ENCODE measurements around the gene TPK1. TPM values are rescaled to one million over a fixed set of nuclear protein-coding genes. Genes with fewer than 3 reads are reported as not detected.

TPK1 gene
- polyA plus RNA-seq, 1 of the 3 experiments (the other 2 are of a cell fraction), result 3.3 TPM

DNA sequence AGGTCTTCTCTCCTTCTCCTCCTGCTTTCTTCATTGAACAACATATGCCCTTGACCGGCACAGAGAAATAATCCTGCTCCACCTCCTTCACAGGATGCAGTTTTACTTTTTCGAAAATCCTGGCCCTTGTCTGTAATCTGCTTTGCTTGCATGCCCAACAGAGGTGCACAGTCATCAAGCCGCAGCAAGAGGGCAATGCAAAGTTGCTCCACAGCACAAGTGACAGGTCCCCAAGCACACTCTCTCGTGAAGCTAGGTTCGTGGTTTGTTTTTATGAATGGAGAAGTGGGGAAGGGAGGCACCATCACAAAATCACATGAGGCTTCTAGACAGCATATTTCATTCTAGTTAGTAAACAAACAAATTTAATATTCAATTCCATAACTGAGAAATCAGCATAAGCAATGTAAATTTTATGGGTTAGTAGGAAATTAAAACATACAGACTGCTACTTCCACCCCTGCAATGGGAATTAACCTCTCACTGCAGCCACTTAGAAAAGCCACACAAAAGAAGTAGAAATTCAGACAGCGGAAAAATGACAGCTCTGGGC lies 178.8 kb downstream of the TPK1 start (continued):
- TF ChIP-seq, protein P1, sequence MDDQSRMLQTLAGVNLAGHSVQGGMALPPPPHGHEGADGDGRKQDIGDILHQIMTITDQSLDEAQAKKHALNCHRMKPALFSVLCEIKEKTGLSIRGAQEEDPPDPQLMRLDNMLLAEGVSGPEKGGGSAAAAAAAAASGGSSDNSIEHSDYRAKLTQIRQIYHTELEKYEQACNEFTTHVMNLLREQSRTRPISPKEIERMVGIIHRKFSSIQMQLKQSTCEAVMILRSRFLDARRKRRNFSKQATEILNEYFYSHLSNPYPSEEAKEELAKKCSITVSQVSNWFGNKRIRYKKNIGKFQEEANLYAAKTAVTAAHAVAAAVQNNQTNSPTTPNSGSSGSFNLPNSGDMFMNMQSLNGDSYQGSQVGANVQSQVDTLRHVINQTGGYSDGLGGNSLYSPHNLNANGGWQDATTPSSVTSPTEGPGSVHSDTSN (IDR thresholded peaks at IDR 0.05), result no peak
- TF ChIP-seq RFX5 (IDR thresholded peaks at IDR 0.05; ENCODE audit: low read length), result no peak

DNA sequence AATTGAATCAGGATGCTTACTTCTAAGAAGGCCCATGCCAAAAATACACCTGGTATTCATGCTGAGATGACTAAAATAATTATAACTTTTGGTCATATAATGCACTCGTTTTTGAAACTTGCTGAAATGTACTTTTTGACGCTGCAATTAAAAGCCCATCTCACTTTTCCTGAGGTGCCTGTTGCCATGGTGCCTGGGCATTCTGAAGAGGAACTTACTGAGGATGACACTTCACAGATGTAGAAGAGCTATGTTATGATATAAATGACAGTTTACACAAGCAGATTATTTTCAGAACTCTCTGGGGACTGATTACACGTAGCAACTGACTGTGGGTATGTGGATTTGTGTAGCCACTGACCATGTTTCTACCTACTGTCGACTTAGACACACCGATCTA lies 182.4 kb downstream of the TPK1 start:
- DNase-seq, result no peak
- Histone ChIP-seq H3K27me3 (ENCODE audit: insufficient read depth) (no peaks in the 10 kb centered on the region), H3K9me3 (no peaks in the 10 kb centered on the region), H3K9me2 (no peaks in the 10 kb centered on the region), H3K4me3 (ENCODE audit: low read depth in 2 of 2, low read length in 1 of 2) (no peak overlapping the region), H3K27ac (ENCODE audit: low read depth in 2 of 2, low read length in 1 of 2) (no peak overlapping the region), H3K4me2 (no peak overlapping the region), H3K9ac (no peak overlapping the region), H2AFZ (ENCODE audit: low read depth) (no peak overlapping the region), H3K36me3 (replicated peaks in 1 of 2; ENCODE audit: control insufficient read depth in 1 of 2, insufficient read depth in 2 of 2, low read length in 1 of 2) (no peaks in the 10 kb centered on the region), H4K20me1 (ENCODE audit: insufficient read depth) (no peaks in the 10 kb centered on the region), H3K79me2 (ENCODE audit: insufficient read depth) (no peaks in the 10 kb centered on the region), H3K4me1 (ENCODE audit: control insufficient read depth in 1 of 2, insufficient read depth in 2 of 2, low read depth in 1 of 2, low read length in 1 of 2) (no peaks in the 10 kb centered on the region), H3F3A (replicated peaks; ENCODE audit: insufficient read depth) (no peaks in the 10 kb centered on the region)
- ChIA-PET POLR2A (no interaction called here), CTCF (no interaction called here)
- TF ChIP-seq JUND (IDR thresholded peaks at IDR 0.05), result no peak
- TF ChIP-seq, protein P2, sequence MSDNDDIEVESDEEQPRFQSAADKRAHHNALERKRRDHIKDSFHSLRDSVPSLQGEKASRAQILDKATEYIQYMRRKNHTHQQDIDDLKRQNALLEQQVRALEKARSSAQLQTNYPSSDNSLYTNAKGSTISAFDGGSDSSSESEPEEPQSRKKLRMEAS (IDR thresholded peaks at IDR 0.05; ENCODE audit: low read depth), result no peak
- TF ChIP-seq, protein P3, sequence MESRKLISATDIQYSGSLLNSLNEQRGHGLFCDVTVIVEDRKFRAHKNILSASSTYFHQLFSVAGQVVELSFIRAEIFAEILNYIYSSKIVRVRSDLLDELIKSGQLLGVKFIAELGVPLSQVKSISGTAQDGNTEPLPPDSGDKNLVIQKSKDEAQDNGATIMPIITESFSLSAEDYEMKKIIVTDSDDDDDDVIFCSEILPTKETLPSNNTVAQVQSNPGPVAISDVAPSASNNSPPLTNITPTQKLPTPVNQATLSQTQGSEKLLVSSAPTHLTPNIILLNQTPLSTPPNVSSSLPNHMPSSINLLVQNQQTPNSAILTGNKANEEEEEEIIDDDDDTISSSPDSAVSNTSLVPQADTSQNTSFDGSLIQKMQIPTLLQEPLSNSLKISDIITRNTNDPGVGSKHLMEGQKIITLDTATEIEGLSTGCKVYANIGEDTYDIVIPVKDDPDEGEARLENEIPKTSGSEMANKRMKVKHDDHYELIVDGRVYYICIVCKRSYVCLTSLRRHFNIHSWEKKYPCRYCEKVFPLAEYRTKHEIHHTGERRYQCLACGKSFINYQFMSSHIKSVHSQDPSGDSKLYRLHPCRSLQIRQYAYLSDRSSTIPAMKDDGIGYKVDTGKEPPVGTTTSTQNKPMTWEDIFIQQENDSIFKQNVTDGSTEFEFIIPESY (IDR thresholded peaks at IDR 0.05; ENCODE audit: borderline replicate concordance, low read depth), result no peak
- no peak for TF ChIP-seq SMC3 (IDR thresholded peaks at IDR 0.05; ENCODE audit: low read depth, low read length)
- no peak for TF ChIP-seq RAD21 (IDR thresholded peaks at IDR 0.05; ENCODE audit: low read length)
- 8% methylated on average over 5 of the region's 5 CpGs for WGBS (ENCODE audit: low lambda C conversion rate)

DNA sequence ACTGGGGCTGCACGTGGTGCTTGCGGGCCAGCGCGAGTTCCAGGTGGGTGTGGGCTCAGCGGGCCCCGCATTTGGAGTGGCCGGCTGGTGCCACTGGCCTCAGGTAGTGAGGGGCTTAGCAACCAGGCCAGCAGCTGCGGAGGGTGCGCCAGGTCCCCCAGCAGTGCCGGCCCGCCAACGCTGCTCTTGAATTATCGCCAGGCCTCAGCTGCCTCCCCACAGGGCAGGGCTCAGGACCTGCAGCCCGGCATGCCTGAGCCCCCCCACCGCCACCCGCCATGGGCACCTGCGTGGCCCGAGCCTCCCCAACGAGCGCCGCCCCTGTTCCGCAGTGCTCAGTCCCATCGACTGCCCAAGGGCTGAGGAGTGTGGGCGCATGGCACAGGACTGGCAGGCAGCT lies 185.4 kb downstream of the TPK1 start:
- WGBS (ENCODE audit: low lambda C conversion rate), result 50% methylated on average over 18 of the region's 24 CpGs
- Histone ChIP-seq H4K20me1 (ENCODE audit: insufficient read depth) (no peaks in the 10 kb centered on the region), H3K27ac (ENCODE audit: low read depth in 2 of 2, low read length in 1 of 2) (no peak overlapping the region), H3K4me3 (ENCODE audit: low read depth in 2 of 2, low read length in 1 of 2) (no peak overlapping the region), H3K9me2 (no peaks in the 10 kb centered on the region), H3K36me3 (replicated peaks in 1 of 2; ENCODE audit: control insufficient read depth in 1 of 2, insufficient read depth in 2 of 2, low read length in 1 of 2) (no peaks in the 10 kb centered on the region), H3K9me3 (no peaks in the 10 kb centered on the region), H3K79me2 (ENCODE audit: insufficient read depth) (no peaks in the 10 kb centered on the region), H3K27me3 (ENCODE audit: insufficient read depth) (no peaks in the 10 kb centered on the region), H2AFZ (ENCODE audit: low read depth) (no peak overlapping the region), H3K9ac (no peak overlapping the region), H3F3A (replicated peaks; ENCODE audit: insufficient read depth) (no peaks in the 10 kb centered on the region), H3K4me1 (ENCODE audit: control insufficient read depth in 1 of 2, insufficient read depth in 2 of 2, low read depth in 1 of 2, low read length in 1 of 2) (no peaks in the 10 kb centered on the region), H3K4me2 (no peak overlapping the region)
- no peak for DNase-seq
- POLR2A ChIA-PET, result no interaction called here
- CTCF ChIA-PET, result no interaction called here
- TF ChIP-seq CHD2 (IDR thresholded peaks at IDR 0.05; ENCODE audit: low read length, partially characterized antibody) (no peak), ELF1 (IDR thresholded peaks at IDR 0.05) (no peak), MXI1 (IDR thresholded peaks at IDR 0.05; ENCODE audit: low read depth, low read length) (no peak), EZH2phosphoT487 (IDR thresholded peaks at IDR 0.05; ENCODE audit: borderline replicate concordance, low read depth) (no peak), NRF1 (IDR thresholded peaks at IDR 0.05; ENCODE audit: low read depth, low read length) (no peak), TCF12 (IDR thresholded peaks at IDR 0.05) (no peak), EP300 (IDR thresholded peaks at IDR 0.05; ENCODE audit: borderline replicate concordance in 1 of 2, low read depth in 1 of 2, low read length in 1 of 2) (no peak), RCOR1 (IDR thresholded peaks at IDR 0.05; ENCODE audit: low read length) (no peak), GABPA (IDR thresholded peaks at IDR 0.05; ENCODE audit: low read depth) (no peak), RAD21 (IDR thresholded peaks at IDR 0.05; ENCODE audit: low read length) (no peak), FOXJ3 (CRISPR knock-in tag; IDR thresholded peaks at IDR 0.05) (no peak)
- TF ChIP-seq, protein P4, sequence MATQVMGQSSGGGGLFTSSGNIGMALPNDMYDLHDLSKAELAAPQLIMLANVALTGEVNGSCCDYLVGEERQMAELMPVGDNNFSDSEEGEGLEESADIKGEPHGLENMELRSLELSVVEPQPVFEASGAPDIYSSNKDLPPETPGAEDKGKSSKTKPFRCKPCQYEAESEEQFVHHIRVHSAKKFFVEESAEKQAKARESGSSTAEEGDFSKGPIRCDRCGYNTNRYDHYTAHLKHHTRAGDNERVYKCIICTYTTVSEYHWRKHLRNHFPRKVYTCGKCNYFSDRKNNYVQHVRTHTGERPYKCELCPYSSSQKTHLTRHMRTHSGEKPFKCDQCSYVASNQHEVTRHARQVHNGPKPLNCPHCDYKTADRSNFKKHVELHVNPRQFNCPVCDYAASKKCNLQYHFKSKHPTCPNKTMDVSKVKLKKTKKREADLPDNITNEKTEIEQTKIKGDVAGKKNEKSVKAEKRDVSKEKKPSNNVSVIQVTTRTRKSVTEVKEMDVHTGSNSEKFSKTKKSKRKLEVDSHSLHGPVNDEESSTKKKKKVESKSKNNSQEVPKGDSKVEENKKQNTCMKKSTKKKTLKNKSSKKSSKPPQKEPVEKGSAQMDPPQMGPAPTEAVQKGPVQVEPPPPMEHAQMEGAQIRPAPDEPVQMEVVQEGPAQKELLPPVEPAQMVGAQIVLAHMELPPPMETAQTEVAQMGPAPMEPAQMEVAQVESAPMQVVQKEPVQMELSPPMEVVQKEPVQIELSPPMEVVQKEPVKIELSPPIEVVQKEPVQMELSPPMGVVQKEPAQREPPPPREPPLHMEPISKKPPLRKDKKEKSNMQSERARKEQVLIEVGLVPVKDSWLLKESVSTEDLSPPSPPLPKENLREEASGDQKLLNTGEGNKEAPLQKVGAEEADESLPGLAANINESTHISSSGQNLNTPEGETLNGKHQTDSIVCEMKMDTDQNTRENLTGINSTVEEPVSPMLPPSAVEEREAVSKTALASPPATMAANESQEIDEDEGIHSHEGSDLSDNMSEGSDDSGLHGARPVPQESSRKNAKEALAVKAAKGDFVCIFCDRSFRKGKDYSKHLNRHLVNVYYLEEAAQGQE (IDR thresholded peaks at IDR 0.05; ENCODE audit: low read depth, low read length), result no peak
- TF ChIP-seq, protein P1 (IDR thresholded peaks at IDR 0.05), result no peak
- TF ChIP-seq, protein P2 (IDR thresholded peaks at IDR 0.05; ENCODE audit: low read depth), result no peak
